HG02943 (cell line): ENCODE data around the gene SSBP2.
A peak's percentile ranks its signal among the peaks of the same experiment; 100 is the strongest.
"Not testable (repeated sequence)": the region's sequence is repeated elsewhere in the genome, so short reads cannot be mapped to it uniquely, and the experiment has no call there.

ENCODE experiments used
- ATAC-seq: cut with Tn5 transposase; IDR thresholded peaks from one replicate; pipeline ENCODE4 v1.9.1; 2021; ENCODE audit warnings: mild to moderate bottlenecking, low read depth, moderate library complexity; ENCODE audit not compliant: unreplicated experiment

Gene SSBP2

DNA sequence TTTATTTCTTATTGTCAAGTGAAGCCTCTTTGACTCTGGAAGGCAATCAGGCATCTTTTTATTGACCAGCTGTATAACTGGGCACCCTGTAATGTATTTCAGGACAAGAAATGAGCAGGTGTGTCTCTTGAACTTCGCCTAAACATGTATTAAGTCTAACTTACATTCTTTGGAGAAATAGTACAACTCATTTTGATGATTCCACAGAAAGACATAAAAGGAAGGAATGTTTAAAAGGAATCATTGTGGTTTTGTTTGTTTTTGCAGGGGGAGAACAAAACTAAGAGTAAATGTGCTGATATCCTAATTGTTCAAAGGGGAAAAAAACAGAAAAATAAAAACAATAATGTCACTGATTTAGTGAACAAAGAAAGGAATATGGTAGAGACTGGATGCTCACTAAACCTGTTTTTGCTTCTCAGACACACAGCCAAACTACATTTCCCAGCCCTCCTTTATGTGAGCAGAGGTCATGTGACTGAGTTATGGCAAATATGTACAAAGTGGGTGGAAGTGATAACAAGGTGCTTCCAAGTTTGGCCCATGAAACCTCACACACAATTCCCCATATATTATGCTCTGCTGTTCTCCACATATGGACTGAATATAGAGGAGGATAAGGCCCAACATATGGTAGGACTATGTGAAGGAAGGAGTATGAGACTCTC lies 206.4 kb downstream of the SSBP2 start:
- no peak for ATAC-seq

DNA sequence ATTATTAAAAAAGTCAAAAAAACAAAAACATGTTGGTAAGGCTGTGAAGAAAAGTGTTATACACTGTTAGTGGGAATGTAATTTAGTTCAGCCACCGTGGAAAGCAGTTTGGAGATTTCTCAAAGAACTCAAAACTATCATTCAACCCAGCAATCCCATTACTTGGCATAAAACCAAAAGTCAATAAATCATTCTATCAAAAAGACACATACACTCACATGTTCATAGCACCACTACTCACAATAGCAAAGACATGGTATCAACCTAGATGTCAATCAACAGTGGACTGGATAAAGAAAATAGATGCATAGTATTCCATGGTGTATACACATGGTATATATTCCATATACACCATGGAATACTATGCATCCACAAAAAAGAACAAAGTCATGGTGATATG lies 208.7 kb downstream of the SSBP2 start:
- ATAC-seq = no peak

DNA sequence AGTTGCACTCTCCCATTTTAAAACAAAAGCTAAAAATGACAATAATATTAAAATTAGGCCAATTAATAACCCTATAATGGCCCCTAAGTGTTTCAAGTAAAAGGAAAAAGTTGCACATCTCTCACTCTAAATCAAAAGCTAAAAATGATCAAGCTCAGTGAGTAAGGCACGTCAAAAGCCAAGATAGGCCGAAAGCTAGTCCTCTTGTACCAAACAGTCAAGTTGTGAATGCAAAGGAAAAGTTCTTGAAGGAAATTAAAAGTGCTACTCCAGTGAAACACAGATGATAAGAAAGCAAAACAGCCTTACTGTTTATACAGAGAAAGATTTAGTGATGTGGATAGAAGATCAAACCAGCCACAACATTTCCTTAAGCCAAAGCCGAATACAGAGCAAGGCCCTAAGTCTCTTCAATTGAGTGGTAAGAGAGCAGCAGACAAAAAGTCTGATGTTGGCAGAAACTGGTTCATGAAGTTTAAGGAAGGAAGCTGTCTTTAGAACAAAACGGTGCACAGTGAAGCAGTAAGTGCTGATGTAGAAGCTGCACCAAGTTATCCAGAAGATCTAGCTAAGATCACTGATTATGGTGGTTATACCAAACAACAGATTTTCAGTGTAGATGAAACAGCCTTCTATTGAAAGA lies 212.9 kb downstream of the SSBP2 start:
- no peak for ATAC-seq

DNA sequence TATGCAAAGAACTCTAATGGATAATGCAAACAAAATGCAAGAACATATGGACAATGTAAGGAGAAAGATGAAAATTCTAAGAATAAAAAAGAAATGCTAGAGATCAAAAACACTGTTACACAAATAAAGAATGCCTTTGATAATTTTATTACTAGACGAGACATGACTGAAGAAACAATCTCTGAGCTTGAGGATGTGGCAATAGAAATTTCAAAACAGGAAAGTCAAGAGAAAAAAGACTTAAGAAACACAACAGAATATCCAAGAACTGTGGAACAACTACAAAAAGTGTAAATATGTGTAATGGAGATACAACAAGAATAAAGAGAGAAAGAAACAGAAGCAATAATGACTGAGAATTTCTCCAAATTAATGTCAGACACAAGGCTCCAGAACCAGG lies 216.5 kb downstream of the SSBP2 start:
- no peak for ATAC-seq

GRCh38 chr5:81533629-81534405 lies 217.1 kb downstream of the SSBP2 start:
- ATAC-seq = no peak

DNA sequence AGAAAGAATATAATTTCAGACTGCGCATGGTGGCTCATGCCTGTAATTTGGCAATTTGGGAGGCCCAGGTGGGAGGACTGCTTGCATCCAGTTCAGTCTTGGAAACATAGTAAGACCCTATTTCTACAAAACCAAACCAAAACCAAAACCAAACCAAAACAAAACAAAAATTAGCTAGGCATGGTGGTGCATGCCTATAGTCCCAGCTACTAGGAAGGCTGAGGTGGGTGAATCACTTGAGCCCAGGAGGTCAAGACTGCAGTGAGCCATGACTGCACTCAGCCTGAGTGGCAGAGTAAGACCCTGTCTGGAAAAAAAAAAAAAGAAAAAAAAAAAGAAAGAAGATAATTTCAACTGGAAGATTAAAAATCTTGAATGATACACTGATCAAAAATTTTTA lies 220.0 kb downstream of the SSBP2 start:
- ATAC-seq = no peak

- no peak for ATAC-seq
Measured at GRCh38 chr5:81525690-81526089, 225.2 kb downstream of the SSBP2 start.

DNA sequence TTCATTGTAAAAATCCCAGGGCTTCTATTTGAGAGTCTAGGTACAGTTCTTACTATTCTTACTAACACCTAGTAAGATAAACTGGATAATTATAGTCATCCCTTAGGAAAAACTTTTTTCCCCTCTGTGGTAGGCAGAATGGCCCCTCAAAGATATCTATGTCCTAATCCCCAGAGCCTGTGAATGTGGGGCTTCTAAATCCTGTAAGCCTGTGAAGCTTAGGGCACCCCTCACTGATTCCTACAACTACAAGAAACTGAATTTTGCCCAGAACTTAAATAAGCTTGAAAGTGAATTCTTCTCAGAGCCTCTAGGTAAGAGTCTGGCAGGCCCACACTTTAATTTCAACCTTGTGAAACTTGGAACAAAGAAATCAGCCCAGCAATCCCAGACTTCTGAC lies 226.9 kb downstream of the SSBP2 start:
- ATAC-seq = no peak

GRCh38 chr5:81522571-81522970 lies 228.3 kb downstream of the SSBP2 start:
- ATAC-seq = no peak

DNA sequence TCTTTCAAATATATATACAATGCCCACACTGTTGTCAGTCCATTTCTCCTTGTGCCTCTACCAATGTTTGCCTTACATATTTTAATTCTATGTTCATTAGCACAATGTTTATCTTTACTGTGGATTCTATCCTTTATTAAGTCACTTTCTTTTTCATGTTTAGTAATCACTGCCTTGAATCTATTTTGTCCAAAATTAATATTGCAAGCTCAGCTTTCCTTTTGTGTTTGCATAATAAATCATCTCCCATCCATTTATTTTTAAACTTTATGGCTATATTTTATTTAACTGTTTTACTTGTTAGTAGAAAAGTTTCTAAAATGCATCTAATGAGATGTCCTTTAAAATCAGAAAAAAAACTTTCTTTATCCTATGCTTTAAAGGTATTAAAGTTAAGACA lies 230.1 kb downstream of the SSBP2 start:
- no peak for ATAC-seq

- ATAC-seq = no peak
Measured at GRCh38 chr5:81519217-81519905, 231.5 kb downstream of the SSBP2 start.

GRCh38 chr5:81517462-81517861 lies 233.4 kb downstream of the SSBP2 start:
- no peak for ATAC-seq

GRCh38 chr5:81516091-81516490 lies 234.8 kb downstream of the SSBP2 start:
- ATAC-seq = no peak

DNA sequence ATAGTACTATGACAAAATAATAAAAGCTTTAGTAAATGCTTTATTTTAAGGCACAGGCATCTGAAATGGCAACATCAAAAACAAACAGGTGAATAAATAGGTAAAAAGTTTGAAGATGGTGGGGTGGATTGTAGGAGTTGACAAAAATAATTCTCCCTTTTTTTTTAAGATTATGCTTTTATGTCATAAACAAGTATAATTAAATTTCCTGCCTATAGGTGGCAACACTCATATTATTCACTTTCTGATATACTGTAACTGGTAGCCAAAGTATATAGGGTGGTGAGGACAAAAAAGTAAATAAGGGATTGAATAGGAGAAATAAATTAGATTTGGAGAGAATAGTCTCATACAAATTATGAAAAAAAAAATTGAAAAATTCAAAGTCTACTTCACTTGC lies 236.9 kb downstream of the SSBP2 start:
- ATAC-seq = no peak

DNA sequence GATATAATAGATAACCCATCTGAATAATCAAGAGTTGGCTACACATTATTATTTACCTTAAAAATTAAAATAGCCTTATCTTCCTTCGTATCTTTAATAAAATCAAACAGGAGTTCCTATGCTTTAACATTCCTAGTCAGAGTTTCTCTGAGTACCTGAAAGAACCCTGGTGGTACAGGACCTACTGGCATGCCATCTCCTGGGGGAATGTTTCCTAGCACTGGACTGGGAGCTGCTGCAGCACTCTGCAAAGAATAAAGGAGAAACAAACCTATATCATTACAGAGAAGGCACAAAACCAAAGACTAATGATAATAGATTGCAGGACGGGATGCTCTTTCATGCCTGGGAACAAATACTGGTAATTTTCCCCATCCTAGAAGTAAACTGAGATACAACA lies 237.4 kb downstream of the SSBP2 start:
- ATAC-seq = no peak

DNA sequence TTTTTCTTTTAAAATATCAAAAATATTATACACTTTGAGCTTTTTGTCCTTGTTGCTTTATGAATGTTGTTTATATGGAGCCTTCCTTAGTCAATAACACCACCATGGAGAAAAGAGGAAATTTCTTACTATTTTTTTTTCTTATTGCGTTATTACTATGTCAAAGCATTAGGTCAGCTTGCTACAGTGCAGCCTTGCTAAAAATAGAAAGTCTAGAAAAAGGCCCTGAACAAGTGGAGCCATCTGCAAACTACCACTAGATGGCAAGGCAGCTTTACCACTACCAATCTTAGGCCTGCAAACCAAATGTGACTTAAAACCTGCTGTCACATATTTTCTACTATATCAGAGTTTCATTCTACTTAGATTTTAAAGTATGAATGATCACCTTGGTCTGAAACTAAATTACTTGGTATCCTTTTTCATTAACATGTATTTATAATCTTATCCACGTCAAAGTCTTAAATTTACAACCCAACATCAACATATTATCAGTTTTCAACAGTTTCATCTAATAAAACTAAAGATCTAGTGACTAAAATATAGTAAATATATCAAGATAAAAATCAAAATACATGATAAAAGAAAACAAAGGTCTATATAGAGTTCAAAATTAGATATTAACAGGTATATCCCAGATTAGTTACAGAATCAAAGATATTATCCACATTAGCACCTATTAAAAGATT lies 243.9 kb downstream of the SSBP2 start:
- peak; percentile 97 for ATAC-seq

DNA sequence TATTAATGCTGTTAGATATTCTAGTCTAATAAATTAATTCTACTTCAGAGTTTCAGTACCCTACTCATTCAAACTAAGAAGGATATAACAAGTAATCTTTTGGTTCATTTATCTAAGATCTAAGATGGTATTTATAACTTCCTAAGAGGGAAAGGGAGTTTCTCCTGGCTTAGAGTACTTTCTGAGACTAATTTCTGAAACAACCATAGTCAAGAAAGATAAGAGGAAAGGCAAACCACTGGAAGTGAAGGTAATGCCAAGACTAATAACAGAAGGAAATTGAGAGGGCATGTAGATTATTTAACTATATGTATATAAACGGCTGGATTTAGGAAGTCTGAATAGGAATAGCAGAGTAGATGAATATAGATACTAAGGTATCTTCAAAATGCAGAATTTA lies 244.5 kb downstream of the SSBP2 start:
- ATAC-seq = no peak

DNA sequence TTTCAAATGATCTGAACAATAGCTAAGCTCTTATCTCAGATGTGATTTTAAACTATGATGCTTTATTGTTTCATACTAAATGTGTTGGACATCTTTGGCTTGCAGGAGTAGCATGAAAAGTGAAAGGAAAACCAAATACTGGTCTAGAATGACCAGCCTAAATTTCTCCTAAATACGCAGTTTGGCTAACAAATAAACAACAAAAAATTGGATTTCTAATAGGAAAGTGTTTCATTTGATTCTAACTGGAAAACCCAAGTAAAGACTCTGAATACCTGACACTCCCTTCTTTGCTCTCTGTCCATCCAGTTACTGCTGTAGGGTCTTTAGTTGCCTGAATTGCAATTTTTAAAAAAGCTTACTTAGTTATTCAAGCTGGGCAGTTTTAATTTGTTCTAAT lies 245.2 kb downstream of the SSBP2 start:
- no peak for ATAC-seq

DNA sequence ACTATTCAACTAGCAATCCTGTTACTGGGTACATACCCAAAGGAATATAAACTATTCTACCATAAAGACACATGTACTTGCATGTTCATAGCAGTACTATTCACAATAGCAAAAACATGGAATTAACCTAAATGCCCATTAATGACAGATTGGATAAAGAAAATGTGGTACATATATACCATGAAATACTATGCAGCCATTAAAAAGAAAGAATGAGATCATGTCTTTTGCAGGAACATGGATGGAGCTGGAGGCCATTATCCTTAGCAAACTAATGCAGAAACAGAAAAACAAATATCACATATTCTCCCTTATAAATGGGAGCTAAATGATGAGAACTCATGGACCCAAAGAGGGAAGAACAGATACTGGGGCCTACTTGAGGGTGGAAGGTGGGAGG lies 247.3 kb downstream of the SSBP2 start:
- not testable (repeated sequence) for ATAC-seq

- no peak for ATAC-seq
Measured at GRCh38 chr5:81495286-81495685, 255.6 kb downstream of the SSBP2 start.

- ATAC-seq = no peak
Measured at GRCh38 chr5:81488862-81489261, 262.0 kb downstream of the SSBP2 start.
